Measurements from ENCODE around the gene TTLL3.

Gene TTLL3

DNA sequence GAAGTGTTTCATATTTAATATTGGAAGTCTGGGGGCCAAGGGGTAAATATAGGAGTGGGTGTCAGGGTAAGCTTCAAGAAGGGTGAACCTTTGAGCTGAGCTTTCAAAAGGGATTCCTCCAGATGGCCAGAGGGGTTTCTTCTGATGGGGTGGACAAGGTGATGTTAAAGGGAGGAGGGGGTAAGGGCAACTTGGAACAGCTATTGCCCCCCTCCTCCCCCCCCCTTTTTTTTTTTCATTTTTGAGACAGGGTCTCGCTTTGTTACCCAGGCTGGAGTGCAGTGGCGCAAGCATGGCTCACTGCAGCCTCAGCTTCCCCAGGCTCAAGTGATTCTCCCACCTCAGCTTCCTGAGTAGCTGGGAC, 2.1 kb upstream of the TTLL3 start:
- DNase-seq (ENCODE audit: low read depth): no peak

DNA sequence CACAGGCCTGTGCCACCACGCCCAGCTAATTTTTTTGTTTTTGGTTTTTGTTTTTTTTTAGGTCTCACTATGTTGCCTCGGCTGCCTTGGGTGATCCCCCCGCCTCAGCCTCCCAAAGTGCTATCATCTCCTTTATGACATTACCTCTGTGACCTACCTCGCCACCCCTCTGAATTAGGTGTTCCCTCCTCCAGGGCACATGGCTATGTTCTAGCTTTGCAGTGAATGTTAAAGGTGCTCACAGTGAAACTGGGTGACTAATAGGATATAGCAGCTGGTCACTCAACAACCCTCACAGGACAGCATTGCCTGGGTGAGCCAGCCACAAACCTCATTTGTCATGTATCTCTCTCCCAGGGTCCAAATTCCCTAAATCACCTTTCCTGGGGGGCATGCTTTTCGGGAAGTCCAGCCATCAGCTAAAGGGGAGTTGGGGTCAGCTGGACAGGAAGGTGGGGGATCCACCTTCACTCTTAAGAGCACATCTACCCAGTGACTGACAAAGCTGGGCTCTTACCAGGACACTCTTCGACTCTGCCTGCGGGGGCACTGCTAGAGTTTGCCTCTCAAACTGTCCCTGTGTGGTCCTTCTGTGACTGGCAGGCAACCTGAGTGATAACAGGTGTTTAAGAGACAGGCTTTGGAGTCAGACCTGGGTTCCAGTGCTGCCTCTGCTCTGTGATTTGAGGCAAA, 1.6 kb upstream of the TTLL3 start:
- no peak for DNase-seq (ENCODE audit: low read depth)

DNA sequence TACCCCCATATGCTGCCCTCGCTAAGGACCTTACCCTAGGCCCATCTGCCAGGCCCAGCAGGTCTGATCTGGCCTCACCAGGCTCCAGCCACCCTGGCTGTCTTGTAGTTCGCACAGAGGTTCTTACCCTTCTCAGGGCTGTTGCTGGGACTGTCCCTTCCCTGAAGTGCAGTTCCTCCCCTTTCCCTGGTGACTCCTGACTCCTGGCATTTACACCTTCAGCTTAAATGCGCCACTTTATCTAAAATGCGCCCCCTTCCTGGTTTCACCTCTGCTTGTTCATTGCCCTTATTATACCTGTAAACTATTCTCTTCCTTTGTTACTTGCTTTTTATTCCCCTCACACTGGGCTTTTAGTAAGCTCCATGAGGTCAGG, 835 bp upstream of the TTLL3 start:
- DNase-seq (ENCODE audit: low read depth): no peak

DNA sequence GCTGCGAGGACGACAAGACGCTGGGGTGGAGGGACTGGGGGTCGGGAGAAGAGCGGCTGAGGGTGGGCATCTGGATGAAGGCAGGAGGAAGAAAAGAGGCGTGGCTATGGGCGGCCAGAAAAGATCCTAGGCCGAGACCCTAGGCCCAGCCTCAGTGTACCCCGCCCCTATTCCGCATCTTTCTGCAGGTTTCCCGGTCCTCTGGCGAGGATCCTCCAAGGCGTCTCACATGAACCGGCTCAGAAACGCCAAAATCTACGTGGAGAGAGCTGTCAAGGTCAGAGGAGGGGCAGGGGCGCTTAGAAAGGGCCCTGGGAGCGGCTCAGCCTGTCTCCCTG, 340 bp downstream of the TTLL3 start:
- DNase-seq (ENCODE audit: low read depth): no peak

DNA sequence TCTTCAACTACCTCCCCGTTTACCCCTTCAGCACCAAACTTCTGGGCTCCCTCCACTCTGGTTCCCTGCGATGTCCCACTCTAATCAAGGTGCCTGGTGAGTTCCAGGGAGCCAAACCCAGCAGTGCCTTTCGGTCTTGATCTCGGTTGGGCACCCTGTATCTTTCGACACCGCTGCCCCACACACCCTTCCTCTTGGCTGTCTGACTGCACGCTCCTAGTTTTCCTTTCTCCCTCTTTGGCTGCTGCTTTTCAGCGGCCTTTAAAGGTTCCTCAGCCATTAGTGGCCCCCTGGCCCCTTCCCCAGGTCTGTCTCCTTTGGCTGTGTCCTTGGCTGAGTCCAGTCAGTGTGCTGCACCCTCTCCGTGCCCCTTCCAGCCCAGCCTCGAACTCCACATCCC, 784 bp downstream of the TTLL3 start:
- DNase-seq (ENCODE audit: low read depth): no peak

DNA sequence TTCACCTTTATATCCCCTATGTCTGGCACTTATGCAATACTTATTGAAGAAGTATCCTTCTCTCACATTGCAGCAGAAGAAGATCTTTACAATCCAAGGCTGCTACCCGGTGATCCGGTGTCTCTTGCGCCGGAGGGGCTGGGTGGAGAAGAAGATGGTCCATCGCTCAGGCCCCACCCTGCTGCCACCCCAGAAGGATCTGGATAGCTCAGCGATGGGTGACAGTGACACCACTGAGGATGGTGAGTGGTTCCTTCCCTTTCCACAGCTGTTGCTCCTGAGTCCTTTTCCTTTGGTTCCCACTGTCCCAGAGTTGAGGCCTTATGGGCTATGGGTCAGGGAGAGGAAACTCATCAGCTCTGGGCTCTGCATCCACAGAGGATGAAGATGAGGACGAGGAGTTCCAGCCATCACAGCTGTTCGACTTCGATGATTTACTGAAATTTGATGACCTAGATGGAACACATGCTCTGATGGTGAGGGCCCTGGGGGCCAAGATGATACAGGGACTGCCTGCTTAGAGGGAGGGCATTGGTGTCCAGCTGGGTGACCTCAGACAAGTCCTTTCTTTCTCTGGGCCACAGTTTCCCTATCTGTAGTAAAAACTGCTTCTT, 2.9 kb downstream of the TTLL3 start:
- no peak for DNase-seq (ENCODE audit: low read depth)

DNA sequence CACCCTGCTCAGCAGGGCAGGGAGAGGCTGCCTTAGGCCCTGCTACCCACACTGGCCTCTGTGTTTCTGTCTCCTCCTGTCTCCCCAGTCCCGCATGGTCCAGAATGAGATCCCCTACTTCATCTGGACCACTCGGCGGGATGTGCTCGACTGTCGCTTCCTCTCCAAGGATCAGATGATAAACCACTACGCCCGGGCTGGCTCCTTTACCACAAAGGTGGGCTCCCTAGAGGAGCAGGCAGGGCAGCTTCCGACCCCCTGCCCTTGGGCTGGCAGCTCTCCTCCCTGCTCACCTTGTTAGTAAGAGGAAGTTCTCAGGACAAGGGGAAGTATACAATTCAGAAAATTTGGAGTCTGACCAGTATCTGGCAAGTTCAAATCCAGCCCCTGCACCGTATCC, 5.9 kb downstream of the TTLL3 start:
- no peak for DNase-seq (ENCODE audit: low read depth)

DNA sequence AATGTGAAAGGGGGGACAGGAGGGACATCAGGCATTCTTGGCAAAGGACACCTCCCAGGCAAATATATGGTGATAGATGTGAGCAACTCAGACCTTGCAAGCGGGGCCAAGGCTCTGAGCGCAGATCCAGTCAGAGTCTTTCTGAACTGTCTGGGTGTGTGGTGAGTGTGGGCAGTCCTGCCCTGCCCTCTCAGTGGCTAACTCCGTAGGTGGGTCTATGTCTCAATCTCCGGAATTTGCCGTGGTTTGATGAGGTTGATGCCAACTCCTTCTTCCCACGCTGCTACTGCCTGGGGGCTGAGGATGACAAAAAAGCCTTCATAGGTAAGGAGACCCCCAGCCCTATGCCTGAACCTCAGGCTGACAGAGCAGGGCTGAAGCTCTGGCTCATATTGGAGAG, 7.4 kb downstream of the TTLL3 start:
- DNase-seq (ENCODE audit: low read depth): no peak

DNA sequence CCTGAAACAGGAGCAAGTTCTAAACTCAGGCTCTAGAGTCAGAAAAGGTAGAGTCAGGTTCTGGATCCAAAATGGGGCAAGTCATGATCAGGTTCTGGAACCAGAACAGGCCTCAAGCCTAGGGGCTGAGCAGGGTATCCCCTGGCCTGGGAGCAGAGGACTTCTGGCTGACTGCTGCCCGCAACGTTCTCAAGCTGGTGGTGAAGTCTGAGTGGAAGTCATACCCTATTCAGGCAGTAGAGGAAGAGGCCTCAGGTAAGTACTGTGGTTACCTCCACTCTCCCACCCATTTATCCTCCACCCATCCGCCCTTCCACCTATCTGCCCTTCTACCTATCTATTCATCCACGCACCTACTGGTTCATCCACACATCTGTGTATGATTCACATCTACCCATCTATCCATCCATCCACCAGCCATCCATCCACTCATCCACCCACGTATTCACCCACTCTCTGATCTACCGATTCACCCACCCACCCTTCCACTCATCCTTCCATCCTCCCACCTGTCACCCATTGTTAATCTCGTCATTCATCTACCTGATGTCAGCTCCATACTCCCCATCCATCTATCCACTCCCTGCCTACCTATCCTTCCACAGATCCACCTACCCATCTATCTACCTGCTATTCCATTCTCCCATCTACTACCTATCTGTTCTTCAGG, 8.7 kb downstream of the TTLL3 start:
- DNase-seq (ENCODE audit: low read depth): no peak

DNA sequence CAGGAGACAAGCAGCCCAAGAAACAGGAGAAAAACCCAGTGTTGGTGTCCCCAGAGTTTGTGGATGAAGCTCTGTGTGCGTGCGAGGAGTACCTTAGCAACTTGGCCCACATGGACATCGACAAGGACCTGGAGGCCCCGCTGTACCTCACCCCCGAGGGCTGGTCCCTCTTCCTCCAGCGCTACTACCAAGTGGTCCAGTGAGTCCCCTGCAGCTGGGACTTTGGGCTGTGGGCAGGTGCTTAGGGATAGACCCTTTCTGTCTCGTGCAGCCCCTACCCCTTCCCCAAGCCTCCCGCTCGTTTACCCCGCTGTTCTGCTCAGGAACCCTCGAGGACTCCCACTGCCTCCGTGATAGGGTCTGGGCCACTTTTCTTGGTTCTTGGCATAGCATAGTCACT, 10.5 kb downstream of the TTLL3 start:
- DNase-seq (ENCODE audit: low read depth): no peak

DNA sequence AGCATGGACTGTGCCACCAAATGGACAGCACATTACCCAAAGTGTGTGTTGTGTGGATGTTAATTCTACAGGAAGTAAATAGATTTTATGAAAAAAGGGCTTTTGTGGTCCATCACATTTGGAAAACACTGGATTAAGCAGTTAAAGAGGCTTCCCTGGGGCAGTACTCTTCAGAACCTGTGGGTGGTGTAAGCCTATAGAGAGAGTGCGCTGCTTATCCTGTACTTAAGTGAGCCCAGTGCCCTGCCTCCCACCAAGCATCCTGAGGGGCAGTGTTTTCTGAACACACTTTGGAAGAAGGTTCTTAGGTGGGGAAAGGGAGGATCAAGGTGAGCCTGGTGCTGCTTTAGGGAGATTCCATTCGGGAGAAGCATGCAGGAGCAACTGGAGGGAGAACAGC, 10.9 kb downstream of the TTLL3 start:
- peak; percentile 33 for DNase-seq (ENCODE audit: low read depth)

DNA sequence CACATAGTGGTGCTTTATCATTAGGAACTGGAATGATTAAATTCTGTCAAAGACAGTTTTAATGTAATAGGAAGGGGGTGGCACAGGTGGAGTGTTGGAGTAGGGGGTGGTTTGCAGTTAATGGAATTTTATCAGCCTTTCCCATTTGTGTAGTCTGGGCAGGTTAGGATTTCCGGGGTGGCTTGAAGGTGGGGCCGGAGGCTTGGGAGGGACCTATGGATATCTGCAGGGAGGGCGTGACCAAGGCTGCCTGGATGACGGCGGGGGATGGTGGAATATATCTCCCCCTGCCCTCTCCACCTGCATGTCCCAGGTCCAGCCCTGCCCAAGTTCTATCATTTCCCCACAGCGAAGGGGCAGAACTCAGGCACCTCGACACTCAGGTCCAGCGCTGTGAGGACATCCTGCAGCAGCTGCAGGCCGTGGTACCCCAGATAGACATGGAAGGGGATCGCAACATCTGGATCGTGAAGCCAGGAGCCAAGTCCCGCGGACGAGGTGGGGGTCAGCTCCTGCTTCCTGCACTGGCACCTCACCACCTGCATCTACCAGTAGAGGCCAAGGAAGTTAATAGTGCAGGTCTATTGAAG, 15.5 kb downstream of the TTLL3 start:
- DNase-seq (ENCODE audit: low read depth): no peak

DNA sequence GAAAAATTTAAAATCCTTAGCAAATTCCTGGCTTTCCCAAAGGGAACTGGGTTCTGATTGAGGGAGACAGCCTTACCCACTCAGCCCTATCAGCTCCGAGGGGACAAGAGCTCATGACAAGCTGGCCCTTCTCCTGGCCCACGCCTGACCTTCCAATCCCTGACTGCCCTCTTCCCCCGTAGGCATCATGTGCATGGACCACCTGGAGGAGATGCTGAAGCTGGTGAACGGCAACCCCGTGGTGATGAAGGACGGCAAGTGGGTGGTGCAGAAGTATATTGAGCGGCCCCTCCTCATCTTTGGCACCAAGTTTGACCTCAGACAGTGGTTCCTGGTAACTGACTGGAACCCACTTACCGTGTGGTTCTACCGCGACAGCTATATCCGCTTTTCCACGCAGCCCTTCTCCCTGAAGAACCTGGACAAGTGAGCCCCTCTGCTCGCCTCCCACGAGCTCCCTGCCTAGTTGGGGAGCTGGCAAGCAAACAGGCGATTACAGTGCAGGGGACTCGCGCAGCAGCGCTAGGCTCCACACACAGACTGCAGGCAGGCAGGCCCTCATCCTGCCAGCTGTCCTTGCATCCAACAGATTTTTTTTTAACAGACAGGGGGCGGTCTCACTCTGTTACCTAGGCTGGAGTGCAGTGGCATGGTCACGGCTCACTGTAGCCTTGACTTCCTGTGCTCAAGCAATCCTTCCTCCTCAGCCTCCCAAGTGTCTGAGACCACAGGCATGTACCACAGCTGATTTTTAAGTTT, 16.9 kb downstream of the TTLL3 start:
- DNase-seq (ENCODE audit: low read depth): peak; percentile 27

DNA sequence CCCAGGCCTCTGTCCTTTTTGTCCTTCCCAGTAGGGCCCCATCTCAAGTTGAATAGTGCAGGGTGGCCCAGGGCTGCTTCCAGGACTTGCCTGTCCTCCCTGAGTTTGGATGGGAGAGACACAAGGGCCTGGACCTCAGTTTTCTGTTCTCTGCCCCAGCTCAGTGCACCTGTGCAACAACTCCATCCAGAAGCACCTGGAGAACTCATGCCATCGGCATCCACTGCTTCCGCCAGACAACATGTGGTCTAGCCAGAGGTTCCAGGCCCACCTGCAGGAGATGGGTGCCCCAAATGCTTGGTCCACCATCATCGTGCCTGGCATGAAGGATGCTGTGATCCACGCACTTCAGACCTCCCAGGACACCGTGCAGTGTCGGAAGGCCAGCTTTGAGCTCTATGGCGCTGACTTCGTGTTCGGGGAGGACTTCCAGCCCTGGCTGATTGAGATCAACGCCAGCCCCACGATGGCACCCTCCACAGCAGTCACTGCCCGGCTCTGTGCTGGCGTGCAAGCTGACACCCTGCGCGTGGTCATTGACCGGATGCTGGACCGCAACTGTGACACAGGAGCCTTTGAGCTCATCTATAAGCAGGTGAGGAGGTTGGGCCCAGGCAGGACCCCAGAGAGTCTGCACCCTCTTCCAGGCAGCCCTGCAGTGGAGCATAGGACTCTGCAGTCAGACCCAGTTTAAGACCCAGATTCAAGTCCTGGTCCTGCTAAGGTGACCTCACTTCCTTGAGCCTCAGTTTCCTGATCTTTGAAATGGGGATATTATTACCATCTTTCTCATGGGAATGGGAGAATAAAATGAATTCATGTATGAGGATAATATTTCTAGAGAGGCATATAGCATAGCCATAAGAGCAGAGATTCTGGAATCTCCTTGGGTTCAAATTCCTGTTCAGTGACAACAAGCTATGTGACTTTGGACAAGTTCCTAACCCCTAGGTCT, 19.0 kb downstream of the TTLL3 start:
- DNase-seq (ENCODE audit: low read depth): no peak

DNA sequence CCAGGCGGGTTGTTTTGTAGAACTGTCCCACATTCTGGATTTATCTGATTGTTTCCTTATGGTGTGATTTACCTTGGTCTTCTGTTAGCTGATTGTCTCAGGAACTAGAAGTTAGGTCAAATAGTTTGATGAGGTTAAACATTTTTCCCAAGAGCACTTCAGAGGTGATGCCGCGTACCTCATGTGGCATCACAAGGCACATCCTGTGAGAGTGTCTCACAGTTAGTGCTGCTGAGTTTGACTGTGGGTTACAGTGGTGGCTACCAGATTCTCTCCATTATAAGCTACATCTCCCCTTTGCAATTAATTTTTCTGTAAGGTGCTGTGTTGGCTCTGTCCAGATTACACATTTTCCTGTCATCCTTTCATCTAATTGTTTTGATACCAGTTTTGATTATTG, 21.2 kb downstream of the TTLL3 start:
- no peak for DNase-seq (ENCODE audit: low read depth)

DNA sequence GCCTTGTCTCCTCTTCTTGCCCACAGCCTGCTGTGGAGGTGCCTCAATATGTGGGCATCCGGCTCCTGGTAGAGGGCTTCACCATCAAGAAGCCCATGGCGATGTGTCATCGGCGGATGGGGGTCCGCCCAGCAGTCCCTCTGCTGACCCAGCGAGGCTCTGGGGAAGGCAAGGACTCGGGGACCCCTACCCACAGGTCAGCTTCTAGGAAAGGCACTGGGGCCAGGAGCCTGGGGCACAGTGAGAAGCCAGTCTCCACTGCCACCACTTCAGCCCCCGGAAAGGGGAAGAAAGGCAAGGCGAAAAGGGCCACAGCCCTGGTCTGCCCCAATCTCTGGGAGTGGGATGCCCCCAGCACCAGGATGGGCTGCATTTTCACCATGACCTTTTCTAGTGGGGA, 23.0 kb downstream of the TTLL3 start:
- no peak for DNase-seq (ENCODE audit: low read depth)

DNA sequence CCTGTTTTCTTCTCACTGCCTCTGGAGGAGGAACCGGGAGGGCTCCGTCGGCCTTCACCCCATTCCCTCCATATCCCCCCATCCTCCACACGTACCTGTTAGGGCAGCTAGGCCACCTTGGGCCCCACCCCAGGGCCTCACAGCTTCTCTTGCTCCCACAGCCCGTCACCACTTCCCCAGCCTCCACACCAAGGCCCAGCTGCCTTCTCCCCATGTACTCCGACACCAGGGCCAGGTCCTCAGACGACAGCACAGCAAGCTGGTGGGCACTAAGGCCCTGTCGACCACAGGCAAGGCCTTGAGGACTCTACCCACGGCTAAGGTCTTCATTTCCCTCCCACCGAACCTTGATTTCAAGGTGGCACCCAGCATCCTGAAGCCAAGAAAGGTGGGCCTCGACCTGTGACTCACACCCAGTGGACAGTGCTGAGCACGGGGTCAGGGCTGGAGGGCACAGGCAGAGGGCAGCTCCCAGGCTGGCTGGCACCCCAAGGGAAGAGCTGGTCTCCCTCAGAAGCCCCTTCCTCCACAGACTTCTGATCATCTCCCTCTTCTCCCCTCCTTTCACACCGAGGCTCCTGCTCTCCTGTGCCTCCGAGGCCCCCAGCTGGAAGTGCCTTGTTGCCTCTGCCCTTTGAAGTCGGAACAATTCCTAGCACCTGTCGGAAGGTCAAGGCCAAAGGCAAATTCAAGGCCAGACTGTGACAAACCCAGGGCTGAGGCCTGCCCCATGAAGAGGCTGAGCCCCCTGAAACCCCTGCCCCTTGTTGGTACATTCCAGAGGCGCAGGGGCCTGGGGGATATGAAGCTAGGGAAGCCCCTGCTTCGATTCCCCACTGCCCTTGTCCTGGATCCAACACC, 24.7 kb downstream of the TTLL3 start:
- DNase-seq (ENCODE audit: low read depth): no peak

DNA sequence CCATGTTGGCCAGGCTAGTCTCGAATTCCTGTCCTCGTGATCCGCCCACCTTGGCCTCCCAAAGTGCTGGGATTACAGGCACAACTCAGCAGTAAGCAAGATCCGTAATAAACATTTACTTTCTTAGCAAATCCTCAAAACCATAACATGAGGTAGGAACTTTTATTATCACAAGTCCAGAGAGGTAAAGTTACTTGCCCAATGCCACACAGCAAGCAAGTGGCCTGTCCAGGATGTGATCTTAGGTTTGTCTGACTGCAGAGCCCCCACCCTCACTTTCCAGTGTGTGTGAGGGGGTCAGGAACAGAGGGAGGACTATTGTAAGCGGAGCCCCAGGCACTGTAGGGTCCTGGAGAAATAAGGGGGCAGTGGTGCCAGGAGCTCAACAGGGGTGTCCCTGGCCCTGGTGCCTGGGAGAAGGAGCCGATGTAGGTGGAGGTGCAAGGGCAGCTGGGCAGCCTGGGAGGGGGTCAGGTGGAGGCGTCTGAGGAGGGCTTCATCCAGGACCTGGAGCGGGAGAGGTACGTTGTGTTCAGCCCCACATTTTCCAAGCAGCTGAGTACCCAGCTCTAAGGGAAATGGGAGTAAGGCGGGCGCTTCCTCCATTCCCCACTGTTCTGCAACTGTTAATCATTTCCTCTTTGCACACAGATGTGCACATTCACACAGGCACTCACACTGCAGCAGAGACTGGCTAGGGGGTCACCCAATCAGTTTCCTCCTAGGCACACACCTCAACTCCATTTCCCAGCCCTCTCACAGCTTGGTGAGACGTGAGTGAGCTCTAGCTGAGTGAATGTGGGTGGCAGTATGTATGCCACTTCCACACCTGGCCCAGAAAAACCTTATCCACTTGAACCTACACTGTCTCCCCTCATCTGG, 27.9 kb downstream of the TTLL3 start:
- DNase-seq (ENCODE audit: low read depth): no peak

DNA sequence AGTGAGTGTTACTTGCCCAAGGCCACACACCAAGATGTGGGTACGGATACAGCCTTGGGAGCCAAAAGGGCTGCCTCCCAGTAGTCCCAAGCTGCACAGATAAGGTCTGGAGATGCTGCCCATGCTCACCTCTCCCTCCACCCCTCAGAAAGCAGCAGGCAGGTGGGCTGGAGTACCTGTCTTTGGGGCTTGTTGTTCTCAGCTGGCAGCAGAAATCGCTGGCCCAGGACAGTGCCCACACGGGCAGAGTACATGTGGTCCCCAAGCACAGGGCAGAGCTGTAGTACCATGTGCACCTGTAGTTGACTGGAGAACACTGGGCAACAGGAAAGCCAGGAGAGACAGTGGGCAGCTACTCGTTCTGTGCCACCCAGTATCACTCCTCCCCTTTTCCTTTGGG, 28.8 kb downstream of the TTLL3 start:
- no peak for DNase-seq (ENCODE audit: low read depth)

DNA sequence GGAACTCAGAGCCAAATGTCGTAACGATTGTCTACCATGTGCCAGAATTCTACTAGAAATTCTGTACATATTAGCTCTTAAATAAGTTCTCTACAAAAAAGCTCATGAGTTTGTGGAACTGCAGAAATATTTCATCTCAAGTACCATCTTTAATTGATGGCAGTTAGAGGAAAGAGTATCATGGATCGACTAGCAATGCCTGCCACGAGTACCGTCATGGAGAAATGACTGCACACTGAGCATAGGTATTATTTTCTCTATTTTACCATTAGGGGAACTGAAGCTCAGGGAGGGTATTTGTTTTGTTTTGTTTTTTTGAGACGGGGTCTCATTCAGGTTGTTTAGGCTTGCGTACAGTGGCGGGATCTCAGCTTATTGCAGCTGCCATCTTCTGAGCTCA, 31.0 kb downstream of the TTLL3 start:
- no peak for DNase-seq (ENCODE audit: low read depth)

All from amniotic epithelial cell (primary cell).